ENCODE measurements around the gene FREY1.
"Not testable (repeated sequence)": the region's sequence is repeated elsewhere in the genome, so short reads cannot be mapped to it uniquely, and the experiment has no call there.

FREY1 gene

DNA sequence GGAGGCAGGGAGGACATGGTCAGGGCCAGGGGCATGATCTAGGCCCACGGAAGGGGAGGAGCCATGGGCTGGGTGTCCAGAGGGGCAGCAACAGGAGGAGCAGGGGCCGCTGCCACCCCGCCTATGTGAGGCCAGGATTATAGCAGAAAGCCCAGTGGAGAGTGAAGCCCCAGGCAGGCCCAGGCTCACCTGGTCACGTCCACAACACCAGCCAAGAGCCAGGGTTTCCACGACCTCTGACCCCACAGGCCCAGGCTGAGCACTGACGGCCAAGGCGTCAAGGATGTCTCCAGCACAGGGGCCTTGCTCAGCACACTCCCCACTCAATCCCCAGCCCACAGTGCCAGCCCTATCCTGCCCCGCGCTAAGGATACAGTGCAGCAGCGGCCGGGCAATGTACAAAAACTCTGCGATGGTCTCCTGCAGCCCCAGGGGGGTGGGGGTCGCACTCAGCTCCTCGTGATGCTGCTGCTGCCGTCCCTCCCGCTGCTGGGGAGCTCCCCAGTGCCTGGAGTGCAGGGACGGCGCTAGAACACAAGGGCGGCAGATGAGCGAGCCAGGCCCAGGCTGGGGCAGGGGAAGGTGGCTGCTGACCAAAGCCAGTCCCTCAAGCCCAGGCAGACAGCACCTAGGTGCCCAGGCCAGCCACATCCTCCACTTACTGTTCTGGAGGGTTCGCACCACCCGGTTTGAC, 7.0 kb upstream of the FREY1 start:
- DNase-seq (ENCODE audit: low read depth in 2 of 2): no peak

DNA sequence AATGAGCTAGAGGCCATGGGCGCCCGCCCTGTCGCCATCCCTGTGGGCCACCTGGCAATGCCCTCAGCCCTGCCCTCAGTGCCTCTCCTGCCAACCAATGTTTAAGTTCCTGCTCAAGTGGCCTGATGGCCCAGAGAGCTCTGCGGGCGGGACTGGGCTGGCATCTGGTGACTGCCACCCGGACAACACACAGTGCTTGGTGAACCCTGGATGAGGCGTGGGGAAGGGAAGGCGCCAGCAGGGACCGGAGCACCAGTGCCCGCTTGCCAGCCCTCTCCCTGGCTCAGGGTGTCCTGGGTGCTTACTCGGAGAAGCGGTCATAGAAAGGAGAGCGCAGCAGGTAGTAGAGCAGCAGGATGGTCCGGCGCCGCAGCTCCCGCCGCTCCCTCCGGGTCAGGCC, 6.4 kb upstream of the FREY1 start:
- no peak for DNase-seq (ENCODE audit: low read depth in 2 of 2)

DNA sequence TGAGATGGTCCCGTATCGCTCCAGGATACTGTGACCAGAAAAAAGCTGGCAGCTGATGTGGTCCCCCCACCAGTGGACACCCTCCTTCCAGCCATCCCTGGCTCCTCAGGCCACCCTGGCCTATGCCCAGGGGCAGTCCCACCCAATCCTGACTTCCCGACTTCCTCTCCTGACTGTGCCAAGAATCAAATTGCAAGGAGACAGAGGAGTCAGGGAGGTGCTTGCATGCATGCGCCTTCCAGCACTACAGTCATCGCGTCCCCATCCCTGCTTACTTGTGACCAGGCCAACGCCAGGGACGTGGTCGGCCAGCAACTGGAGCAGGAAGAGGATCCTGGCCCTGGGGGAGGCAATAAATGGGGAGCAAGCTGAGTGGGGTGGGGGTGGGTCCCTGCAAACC, 3.6 kb upstream of the FREY1 start:
- no peak for DNase-seq (ENCODE audit: low read depth in 2 of 2)

DNA sequence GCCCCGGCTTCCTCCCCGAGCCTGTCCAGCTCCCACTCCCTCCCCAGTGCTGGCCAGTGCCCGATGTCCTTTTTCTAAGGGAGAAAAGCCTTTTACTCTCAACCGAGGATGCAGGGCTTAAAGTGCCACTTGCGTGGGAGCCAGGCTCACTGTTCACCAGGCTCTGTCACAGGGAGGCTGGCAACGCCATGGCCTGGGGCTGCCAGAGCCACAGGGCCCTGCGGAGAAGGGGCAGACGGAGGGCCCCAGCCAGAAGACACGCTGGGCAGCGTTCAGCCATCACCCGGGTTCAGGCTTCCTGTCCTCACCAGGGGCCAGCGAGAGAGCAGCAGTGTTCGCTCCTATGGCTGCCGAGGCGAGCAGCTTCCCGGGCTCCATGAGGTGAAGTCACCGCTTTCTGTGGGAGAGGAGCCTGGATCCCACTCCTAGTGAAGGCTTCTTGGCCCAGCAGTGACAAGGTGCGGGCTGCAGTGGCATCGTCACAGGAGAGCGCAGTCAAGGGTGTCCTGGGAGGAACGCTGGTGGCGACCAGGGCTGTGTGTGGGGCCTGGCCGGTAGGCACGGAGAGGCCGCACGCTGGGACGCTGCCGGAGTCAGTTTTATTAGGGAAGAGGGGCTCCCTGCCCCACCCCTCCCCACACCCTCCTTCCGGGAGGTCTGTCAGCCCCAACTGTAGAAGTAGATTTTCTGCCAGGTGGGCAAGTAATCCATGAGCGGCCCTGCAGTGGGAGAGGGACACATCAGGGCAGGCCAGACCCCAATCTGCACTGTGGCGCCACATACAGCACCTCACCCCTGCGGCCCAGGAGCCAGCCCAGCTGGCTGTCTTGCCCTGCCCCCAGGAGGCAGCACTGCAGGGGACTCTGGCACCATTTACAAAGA, 2.8 kb upstream of the FREY1 start:
- no peak for DNase-seq (ENCODE audit: low read depth in 2 of 2)

DNA sequence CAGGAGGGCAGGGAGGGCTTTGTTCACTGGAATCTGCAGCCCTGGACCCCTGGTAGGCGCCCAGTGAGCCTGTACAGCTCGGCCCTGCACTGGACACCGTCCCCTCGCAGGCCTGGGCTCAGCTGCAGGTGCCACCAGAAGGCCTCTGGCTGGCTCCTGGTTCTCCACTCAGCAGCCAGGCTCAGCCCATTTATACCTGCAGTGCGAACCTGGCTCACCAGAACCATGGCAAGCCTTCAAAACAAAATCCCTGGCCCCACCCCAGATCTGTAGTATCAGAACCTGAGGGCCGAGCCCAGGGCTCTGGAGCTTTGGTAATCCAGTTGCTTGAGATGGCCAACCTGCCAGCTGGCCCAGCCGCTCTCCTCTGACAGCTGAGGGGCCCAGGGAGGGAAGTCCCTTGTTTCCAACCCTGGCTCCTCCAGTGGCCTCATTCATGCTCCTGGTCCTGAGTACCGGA, 870 bp upstream of the FREY1 start:
- DNase-seq (ENCODE audit: low read depth in 2 of 2): no peak

DNA sequence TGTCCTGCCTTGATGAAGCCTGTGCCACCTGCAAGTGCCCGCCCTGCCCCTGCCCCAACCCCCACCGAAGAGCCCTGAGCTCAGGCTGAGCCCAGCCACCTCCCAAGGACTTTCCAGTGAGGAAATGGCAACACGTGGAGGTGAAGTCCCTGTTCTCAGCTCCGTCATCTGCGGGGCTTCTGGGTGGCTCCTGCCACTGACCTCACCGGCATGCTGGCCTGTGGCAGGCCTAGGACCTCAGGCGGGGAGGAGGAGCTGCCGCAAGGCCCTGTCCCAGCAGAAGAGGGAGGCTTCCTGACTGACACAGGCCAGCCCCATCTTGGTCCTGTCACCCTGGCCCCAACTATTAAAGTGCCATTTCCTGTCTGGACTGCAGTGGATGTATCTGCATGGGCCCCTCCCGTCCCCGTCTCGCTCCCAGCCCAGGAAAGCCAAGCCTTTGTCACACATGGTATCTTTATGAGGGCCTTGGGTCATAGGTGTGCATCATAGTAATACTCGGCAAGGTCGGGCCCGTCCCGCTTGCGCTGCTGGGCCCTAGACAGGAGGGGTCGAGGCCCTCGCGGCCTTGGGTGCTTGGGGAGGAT, 882 bp downstream of the FREY1 start:
- DNase-seq (ENCODE audit: low read depth in 2 of 2): no peak

DNA sequence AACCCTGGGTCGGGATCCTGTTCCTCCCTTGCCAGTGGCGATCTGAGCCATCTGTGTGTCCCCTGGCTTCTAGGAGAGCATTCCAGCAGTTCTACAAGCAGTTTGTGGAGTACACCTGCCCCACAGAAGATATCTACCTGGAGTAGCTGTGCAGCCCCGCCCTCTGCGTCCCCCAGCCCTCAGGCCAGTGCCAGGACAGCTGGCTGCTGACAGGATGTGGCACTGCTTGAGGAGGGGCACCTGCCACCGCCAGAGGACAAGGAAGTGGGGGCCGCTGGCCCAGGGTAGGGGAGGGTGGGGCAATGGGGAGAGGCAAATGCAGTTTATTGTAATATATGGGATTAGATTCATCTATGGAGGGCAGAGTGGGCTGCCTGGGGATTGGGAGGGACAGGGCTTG, 1.5 kb downstream of the FREY1 start:
- not testable (repeated sequence) for DNase-seq (ENCODE audit: low read depth in 2 of 2)

DNA sequence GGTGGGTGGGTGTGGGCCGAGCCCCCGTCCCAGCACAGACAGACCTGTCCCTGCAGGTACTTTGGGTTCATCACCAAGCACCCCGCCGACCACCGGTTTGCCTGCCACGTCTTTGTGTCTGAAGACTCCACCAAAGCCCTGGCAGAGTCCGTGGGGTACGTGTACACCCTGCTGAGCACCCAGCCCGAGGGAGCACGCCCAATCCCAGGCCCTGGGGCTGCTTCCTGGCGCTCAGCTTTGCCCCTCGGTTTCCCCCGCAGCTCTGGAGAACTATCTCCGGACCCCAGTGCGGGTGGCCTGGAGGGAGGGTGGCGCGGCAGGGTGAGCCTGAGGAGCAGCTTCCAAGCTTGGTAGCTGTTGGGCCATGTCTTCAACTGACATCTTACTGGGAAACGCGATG, 2.0 kb downstream of the FREY1 start:
- DNase-seq (ENCODE audit: low read depth in 2 of 2): no peak

DNA sequence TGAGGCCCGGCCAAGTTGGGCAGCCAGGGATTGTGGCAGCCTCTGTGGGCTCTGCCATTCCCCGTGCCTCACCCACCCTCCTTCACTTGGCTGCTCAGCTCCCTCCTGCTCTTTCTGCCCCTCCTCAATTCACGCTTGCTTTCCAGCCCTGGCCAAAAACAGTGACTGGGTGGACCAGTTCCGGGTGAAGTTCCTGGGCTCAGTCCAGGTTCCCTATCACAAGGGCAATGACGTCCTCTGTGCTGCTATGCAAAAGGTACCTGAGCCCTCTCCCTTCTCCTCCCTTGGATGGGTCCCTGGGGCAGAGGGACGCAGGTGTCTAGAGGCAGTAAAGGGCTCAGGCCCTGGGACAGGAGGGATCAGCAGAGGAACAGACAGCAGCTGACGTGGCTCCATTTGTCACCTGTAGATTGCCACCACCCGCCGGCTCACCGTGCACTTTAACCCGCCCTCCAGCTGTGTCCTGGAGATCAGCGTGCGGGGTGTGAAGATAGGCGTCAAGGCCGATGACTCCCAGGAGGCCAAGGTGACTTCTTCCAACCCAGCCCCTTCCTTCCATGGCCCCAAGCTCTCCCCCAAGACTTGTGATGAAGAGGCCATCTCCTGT, 2.7 kb downstream of the FREY1 start:
- no peak for DNase-seq (ENCODE audit: low read depth in 2 of 2)

DNA sequence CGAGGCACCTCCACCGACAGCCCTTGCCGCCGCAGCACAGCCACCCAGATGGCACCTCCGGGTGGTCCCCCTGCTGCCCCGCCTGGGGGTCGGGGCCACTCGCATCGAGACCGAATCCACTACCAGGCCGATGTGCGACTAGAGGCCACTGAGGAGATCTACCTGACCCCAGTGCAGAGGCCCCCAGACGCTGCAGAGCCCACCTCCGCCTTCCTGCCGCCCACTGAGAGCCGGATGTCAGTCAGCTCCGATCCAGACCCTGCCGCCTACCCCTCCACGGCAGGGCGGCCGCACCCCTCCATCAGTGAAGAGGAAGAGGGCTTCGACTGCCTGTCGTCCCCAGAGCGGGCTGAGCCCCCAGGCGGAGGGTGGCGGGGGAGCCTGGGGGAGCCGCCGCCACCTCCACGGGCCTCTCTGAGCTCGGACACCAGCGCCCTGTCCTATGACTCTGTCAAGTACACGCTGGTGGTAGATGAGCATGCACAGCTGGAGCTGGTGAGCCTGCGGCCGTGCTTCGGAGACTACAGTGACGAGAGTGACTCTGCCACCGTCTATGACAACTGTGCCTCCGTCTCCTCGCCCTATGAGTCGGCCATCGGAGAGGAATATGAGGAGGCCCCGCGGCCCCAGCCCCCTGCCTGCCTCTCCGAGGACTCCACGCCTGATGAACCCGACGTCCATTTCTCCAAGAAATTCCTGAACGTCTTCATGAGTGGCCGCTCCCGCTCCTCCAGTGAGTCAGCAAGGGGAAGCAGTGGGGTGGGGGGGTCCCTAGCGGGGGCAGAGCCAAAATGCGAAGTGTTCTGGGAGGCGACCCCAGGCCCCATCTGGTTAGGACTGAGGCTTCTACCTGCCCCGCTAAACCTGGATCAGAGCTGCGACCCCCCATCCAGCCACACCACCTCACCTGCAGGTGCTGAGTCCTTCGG, 4.4 kb downstream of the FREY1 start:
- no peak for DNase-seq (ENCODE audit: low read depth in 2 of 2)

DNA sequence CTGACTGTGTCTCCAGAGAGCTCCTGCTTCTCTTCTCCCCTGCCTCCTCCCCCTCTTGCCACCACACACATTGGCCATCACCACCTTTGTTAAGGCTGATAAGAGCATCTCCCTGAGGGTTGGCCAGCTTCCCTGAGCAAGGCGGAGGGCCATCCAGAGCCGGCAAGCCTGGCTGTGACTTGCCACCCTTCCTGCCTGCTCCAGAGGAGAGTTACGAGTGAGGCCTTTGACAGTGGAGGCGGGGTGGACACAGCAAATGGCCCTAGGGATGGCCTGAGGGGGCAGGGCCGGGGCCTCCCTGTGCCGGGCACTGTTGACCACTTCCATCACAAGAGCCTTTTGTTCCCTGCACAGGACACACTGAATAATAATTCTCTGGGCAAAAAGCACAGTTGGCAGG, 5.4 kb downstream of the FREY1 start:
- no peak for DNase-seq (ENCODE audit: low read depth in 2 of 2)

DNA sequence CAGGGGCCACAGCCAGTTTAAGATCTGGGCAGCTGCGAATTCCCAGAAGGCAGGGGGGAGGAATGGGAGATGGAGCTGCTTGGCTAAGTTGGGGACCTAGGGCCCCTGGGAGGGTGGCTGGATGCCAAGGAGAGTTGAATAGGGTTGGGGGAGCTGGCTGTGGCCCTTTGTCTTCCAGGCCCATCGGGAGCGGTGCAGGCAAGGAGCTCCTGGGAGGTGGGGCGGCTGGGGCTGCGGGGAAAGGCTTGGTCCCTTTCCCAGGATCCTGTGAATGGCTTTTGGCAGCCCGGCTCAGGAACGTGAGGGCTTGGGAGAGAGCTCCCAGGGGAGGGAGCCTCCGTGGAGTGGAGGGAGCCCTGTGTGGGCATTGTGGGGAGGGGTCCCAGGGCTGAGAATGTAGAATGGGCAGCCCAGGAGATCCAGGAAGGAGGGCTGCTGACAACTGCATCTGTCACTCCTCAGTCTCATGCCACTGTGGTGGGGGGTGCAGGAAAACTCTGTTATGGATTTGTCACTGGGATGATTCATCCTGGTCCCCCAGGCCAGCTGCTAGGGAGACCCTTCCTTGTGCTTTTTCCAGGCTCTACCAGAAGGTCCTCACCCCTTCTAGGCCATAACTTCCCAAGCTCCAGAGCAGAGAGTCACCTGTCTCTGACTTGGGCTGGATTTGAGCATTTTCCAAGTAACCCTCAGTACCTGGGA, 6.0 kb downstream of the FREY1 start:
- DNase-seq (ENCODE audit: low read depth in 2 of 2): no peak

DNA sequence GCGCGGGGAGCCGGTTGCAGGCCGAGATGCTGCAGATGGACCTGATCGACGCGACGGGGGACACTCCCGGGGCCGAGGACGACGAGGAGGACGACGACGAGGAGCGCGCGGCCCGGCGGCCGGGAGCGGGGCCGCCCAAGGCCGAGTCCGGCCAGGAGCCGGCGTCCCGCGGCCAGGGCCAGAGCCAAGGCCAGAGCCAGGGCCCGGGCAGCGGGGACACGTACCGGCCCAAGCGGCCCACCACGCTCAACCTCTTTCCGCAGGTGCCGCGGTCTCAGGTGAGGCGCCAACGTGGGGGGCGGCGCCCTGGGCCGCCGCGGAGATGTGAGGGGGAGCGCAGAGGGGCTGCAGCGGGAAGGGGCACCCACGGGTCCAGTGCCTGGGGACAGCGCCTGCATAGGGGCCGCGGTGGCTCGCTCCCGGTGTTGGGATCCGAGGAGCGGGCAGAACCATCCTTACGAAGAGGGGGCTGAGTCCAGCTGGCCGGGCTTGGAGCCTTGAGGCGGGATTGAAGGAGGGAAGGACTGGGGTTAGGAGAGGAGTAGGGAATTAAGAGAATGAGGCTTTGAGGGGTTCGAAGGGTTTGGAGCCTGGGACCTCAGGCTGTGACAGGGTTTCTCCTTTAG, 6.8 kb downstream of the FREY1 start:
- not testable (repeated sequence) for DNase-seq (ENCODE audit: low read depth in 2 of 2)

DNA sequence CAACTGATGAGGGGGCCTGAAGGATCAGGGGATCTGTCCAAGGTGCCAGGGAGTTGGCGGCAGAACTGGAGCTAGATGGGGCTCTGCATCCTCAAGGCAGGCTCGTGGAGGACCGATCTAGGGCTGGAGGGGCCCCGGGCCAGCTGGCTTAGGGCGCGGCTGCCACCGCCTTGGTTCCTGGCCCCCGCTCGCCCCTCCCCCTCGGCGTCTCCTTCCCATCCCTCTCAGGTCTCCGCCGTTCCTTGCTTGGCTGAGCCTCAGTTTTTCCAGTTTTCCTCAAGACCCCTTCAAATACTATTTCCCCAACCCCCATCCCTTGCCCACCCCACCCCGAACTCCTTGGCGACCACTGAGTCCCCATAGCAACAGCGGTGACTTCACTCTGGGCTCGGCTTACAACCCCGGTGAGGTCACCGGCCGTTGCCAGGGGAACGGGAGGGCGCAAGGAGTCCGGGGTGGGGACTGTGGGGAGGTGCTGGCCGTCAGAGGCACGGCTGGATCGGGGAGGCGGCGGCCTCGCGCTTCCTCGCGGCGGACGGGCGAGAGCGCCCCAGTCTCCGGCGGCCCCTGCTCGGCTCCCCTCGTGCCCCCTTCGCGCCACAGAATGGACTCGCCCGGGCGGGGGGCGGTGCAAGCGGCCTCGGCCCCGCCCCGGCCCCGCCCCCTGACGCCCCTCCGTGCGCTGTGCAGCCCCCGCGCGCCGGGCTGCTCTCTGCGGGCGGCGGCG, 7.5 kb downstream of the FREY1 start:
- DNase-seq (ENCODE audit: low read depth in 2 of 2): peak; percentile 44 to 52

DNA sequence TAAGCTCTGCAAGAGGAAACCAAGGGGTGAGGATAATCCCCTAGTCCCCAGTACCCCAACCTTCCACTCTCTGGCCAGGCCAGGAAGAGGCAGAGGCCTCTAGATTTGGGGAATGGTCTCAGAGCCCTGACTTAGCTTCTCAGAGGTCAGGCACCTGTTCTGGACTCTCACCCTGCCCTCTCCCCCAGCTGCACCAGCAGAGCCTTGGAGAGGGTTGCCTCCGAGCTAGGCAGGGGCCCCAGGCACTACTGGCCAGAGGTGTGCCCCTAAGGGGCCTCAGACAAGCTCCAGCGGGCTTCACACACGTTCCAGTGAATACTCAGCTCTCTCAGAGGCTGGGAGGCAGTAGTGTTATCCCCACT, 8.0 kb downstream of the FREY1 start:
- no peak for DNase-seq (ENCODE audit: low read depth in 2 of 2)

DNA sequence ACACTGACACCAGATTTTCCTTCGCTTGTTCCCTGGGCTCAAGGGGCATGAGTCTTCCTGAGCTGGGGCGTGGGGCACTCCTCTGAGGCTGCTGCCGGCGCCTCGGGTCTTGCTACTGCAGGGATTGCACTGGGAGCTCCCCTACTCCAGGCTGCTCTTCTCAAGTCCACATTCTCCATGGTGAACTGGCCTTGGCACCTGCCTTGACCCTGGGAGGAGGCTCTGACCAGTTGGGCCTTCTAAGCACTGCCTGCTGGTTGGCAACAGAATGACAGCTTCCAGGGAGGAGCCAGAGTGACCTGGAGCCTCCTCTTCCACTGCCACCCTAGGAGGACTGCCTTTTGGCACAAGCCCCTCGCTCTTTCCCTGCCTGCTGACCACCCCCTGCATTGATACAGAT, 9.5 kb downstream of the FREY1 start:
- DNase-seq (ENCODE audit: low read depth in 2 of 2): no peak

DNA sequence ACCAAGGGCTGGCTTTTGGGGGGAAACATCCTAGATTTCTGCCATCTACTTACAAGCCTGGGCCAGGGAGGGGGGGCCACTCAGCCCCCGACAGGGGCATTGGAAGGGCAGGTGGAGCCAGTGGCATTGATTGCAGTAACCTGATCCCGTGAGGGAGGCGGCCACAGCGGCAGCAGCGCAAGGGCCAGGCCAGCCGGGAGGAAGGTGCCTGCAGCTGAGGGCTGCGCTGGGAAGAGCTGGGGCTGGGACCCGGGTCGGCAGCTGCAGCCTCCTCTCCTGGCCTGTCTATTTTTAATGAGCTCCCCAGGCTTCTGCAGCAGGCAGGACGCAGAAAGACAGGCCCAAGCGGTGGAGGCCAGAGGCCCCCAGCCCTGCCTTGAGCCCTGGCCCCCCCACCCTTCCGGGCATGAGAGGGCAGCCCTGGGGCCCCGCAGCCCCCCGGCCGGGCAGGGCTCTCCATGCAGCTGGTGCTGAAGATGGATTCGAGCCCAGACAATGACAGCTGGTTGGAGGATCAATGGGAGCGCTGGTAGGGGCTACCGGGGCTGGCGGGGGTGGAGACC, 10.6 kb downstream of the FREY1 start:
- DNase-seq (ENCODE audit: low read depth in 2 of 2): no peak

DNA sequence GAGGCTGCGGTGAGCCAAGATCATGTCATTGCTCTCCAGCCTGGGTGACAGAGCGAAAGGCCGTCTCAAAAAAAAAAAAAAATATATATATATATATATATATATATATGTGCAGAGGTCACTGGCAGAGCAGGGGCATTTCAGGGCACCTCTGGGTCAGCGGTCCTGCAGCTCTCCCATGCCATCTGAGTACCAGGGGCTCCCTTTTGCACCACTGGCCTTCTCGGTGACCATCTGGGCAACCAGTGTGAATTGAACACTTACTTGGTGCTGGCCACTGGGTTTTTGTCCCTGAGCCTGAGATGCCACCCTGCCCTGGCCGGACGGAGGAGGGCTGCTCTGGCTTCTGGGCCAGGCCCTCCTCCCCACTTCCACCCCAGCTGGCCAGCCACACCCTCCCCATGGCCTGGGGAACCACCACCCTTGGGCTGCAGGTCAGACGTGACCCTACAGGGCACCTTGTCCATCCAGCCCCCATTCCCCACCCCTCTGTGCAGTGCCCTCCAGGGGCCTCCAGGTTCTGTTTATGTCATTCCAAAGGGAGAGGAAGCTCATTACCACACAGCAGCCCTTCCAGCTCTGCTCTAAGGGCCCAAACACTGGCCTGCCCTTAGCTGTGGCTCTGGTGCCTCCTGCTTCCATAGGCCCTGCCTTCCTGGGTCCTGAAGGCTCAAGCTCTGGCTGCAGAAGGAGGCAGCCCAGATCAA, 11.4 kb downstream of the FREY1 start:
- DNase-seq (ENCODE audit: low read depth in 2 of 2): no peak
